Endothelial cell of umbilical vein (primary cell): Measurements from ENCODE around the gene SEMA3G. TPM values are rescaled to one million over a fixed set of nuclear protein-coding genes. Genes with fewer than 3 reads are reported as not detected.

Source experiments
- BruUV-seq: library from RNA; stranded (reverse); fragments of 400-500 nt; replicated peaks from 2 replicates; lab custom pipeline; 2021; lab: Mats Ljungman, UMichigan
- CTCF ChIA-PET: fragments of 300-600, 350-600 bp; sonication (Branson Sonifier 250); formaldehyde crosslinking; loops from one replicate; lab custom pipeline; 2021; ENCODE audit warnings: antibody characterized with exemption, inconsistent platforms; lab: Charles Lee
- POLR2A ChIA-PET: fragments of 300-600, 350-600 bp; sonication (Branson Sonifier 250); formaldehyde crosslinking; loops from one replicate; lab custom pipeline; 2021; ENCODE audit warnings: antibody characterized with exemption, inconsistent platforms; lab: Charles Lee
- DNase-seq: peaks from one replicate; pipeline ENCODE4 v3.0.0-alpha.2; 2011; ENCODE audit warnings: low read depth, low spot score
- FAIRE-seq: peaks from 2 replicates; lab custom pipeline; 2011; peaks lifted over from hg19 to GRCh38; lab: Jason Lieb, UNC
- H2AFZ ChIP-seq: 2 replicates; pipeline ENCODE4 v1.6.0; 2012; ENCODE audit warnings: low read depth, low read length, control low read depth, inconsistent platforms
- H3K27ac ChIP-seq: 2 replicates; pipeline ENCODE4 v1.5.1; 2011; ENCODE audit warnings: low read depth, mild to moderate bottlenecking, control low read depth, low read length, moderate library complexity; ENCODE audit not compliant: insufficient read depth
- H3K27me3 ChIP-seq, 2 experiments: 2 replicates each; pipeline versions ENCODE4 v1.6.0 to v1.6.1; 2011; ENCODE audit warnings: low read length in 2 of 2, mixed read lengths in 1 of 2; ENCODE audit not compliant: control insufficient read depth in 2 of 2, insufficient read depth in 2 of 2
- H3K36me3 ChIP-seq, 2 experiments: 2 replicates in 1 of 2; 3 replicates in 1 of 2; pipeline ENCODE4 v1.5.1; 2011; ENCODE audit warnings: low read length in 2 of 2, mild to moderate bottlenecking in 1 of 2, moderate library complexity in 1 of 2; ENCODE audit not compliant: control insufficient read depth in 2 of 2, insufficient read depth in 2 of 2; ENCODE audit errors: extremely low read depth in 1 of 2
- H3K4me1 ChIP-seq: 3 replicates; pipeline ENCODE4 v1.5.1; 2011; ENCODE audit warnings: mild to moderate bottlenecking, low read length; ENCODE audit not compliant: control insufficient read depth, insufficient read depth; ENCODE audit errors: extremely low read depth
- H3K4me2 ChIP-seq: 2 replicates; pipeline ENCODE4 v1.6.1; 2011; ENCODE audit warnings: low read length, control low read depth, mixed read lengths; ENCODE audit not compliant: insufficient read depth
- H3K4me3 ChIP-seq, 3 experiments: fragments of 200-600 bp in 1 of 3; sonication (generic), shearing (Covaris generic) in 1 of 3; replicated peaks in 1 of 3; 2 replicates each; pipeline ENCODE4 v1.5.1; 2011 to 2016; ENCODE audit warnings: control low read depth in 3 of 3, low read length in 3 of 3, mild to moderate bottlenecking in 2 of 3, inconsistent platforms in 1 of 3, low read depth in 1 of 3, moderate library complexity in 1 of 3; ENCODE audit not compliant: insufficient read depth in 1 of 3
- H3K79me2 ChIP-seq: 2 replicates; pipeline ENCODE4 v1.6.0; 2012; ENCODE audit warnings: low read length, inconsistent platforms; ENCODE audit not compliant: control insufficient read depth, insufficient read depth
- H3K9ac ChIP-seq: replicated peaks from 2 replicates; pipeline ENCODE3; 2011; ENCODE audit warnings: low read length, control low read depth; ENCODE audit not compliant: insufficient read depth; ENCODE audit errors: extremely low read depth
- H3K9me1 ChIP-seq: replicated peaks from 3 replicates; pipeline ENCODE4 v1.6.0; 2011; ENCODE audit warnings: mild to moderate bottlenecking, low read length; ENCODE audit not compliant: control insufficient read depth, insufficient read depth; ENCODE audit errors: extremely low read depth
- H3K9me3 ChIP-seq: replicated peaks from 2 replicates; pipeline ENCODE4 v1.5.1; 2012; ENCODE audit warnings: low read length, inconsistent platforms; ENCODE audit not compliant: control insufficient read depth, insufficient read depth
- H4K20me1 ChIP-seq: replicated peaks from 2 replicates; pipeline ENCODE3; 2011; ENCODE audit warnings: mild to moderate bottlenecking, low read length; ENCODE audit not compliant: control insufficient read depth, insufficient read depth; ENCODE audit errors: extremely low read depth
- EZH2 ChIP-seq: IDR thresholded peaks from 2 replicates; pipeline ENCODE4 v1.6.1; 2012; ENCODE audit warnings: borderline replicate concordance, low read depth, mild to moderate bottlenecking, moderate library complexity, low read length, inconsistent platforms; ENCODE audit not compliant: severe bottlenecking
- FOS ChIP-seq: IDR thresholded peaks from 2 replicates; pipeline ENCODE4 v1.6.1; 2011; ENCODE audit warnings: mild to moderate bottlenecking, low read length, moderate library complexity, borderline replicate concordance; ENCODE audit not compliant: insufficient read depth
- GATA2 ChIP-seq: IDR thresholded peaks from 2 replicates; pipeline ENCODE4 v1.7.0; 2011; ENCODE audit warnings: low read depth, mild to moderate bottlenecking, moderate library complexity, mixed read lengths, low read length; ENCODE audit not compliant: insufficient read length, insufficient read depth
- JUN ChIP-seq: IDR thresholded peaks from 2 replicates; pipeline ENCODE4 v1.6.1; 2011; ENCODE audit warnings: borderline replicate concordance, low read depth; ENCODE audit not compliant: insufficient read length, insufficient read depth
- MYC ChIP-seq: IDR thresholded peaks from one replicate; pipeline ENCODE4 v1.6.1; 2011; ENCODE audit warnings: mild to moderate bottlenecking, low read depth, low read length
- POLR2A ChIP-seq: IDR thresholded peaks from 2 replicates; pipeline ENCODE4 v1.6.1; 2012; ENCODE audit warnings: low read depth, mild to moderate bottlenecking, control low read depth, low read length
- POLR2AphosphoS5 ChIP-seq: IDR thresholded peaks from 2 replicates; pipeline ENCODE4 v1.6.1; 2012; ENCODE audit warnings: low read depth, mild to moderate bottlenecking, control low read depth, low read length, moderate library complexity; ENCODE audit not compliant: insufficient read depth
- dilution Hi-C: fragments of 300-500 bp; cut with MboI; formaldehyde crosslinking; loops from one replicate; pipeline ENCODE4 v1.15.0; 2019; ENCODE audit warnings: low sequenced_read_pairs; ENCODE audit not compliant: extremely low pct_ligation_motif_present
- intact Hi-C: fragments of 100-400 bp; cut with micrococcal nuclease; formaldehyde crosslinking; loops from one replicate; pipeline ENCODE4 v1.10.0; 2022
- polyA plus RNA-seq, 4 experiments: library from polyadenylated mRNA; depleted of rRNA in 3 of 4; stranded (reverse) in 3 of 4; unstranded in 1 of 4; fragments of >200 nt; gene quantifications; 2 replicates each; pipeline versions ENCODE4 v1.2.1 to v1.2.3, GENCODE V29; 2011 to 2012; ENCODE audit warnings: missing spikeins in 1 of 4
- total RNA-seq: library from RNA; stranded (reverse); gene quantifications from 2 replicates; pipeline ENCODE4 v1.2.3, GENCODE V29; 2021
- TF ChIP-seq, protein P1 (sequence below), 2 donors: IDR thresholded peaks; 1 replicate in 1 of 2; 2 replicates in 1 of 2; pipeline ENCODE4 v1.5.1; 2011; ENCODE audit warnings: low read length in 2 of 2, mild to moderate bottlenecking in 2 of 2, moderate library complexity in 2 of 2, control low read depth in 1 of 2, inconsistent platforms in 1 of 2, low read depth in 1 of 2; ENCODE audit not compliant: insufficient read depth in 1 of 2; ENCODE audit errors: extremely low read depth in 1 of 2
- TF ChIP-seq, protein P2 (sequence below): IDR thresholded peaks from 2 replicates; pipeline ENCODE4 v1.6.1; 2011; ENCODE audit not compliant: insufficient read depth, insufficient read length

Gene SEMA3G
- total and polyA plus RNA-seq, 2 donors (not counting 3 experiments of a cell fraction or from before 2014, with no cell fraction given), result 22.6 to 27.9 TPM

DNA sequence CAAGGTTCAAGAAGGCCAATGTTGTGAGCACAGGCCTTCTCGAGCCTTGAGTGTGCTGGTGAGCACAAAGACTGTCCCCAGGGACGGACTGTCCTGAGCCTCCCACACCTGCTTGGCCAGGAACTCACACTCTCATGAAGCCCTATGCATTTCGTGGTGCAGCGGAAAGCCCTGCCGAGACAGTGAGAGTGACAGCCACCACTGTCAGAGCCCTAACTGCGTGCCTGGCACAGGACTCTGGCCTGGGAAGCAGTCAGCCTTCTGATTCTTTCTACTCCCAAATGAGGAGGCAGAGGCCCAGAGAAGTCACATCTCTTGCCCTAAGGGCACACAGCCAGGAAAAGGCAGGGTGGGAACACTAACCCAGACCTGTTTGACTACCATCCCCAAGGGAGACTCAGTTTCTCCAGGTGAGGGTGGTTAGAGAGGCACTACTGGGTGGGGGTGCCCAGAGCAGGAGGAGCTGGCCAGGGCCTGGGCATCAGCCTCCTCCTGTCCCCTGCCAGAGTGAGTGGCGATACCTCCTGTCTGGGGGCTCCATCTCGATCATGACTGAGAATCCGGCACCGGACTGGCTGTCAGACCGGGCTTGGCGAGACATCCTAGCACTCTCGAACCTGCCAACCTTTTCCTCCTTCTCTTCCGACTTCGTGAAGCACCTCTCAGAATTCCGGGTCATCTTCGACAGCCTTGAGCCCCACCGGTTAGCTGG is 50.8 kb downstream of the SEMA3G start:
- dilution Hi-C loops (no loop called here), intact Hi-C loops (no loop called here)
- Histone ChIP-seq H3K9me3 (no peaks in the 10 kb centered on the region), H3K9me1 (no peaks in the 10 kb centered on the region), H4K20me1 (no peaks in the 10 kb centered on the region), H3K4me1 (no peaks in the 10 kb centered on the region), H3K27ac (no peak overlapping the region), H3K4me2 (no peak overlapping the region), H3K36me3 (no peaks in the 10 kb centered on the region), H2AFZ (no peak overlapping the region), H3K9ac (no peak overlapping the region), H3K79me2 (no peaks in the 10 kb centered on the region), H3K4me3 (no peak overlapping the region), H3K27me3 (no peaks in the 10 kb centered on the region)
- FAIRE-seq (no peak), DNase-seq (no peak)
- no TSS peak for BruUV-seq
- POLR2A ChIA-PET, result no interaction called here
- TF ChIP-seq POLR2A, result no peak
- TF ChIP-seq, protein P1, sequence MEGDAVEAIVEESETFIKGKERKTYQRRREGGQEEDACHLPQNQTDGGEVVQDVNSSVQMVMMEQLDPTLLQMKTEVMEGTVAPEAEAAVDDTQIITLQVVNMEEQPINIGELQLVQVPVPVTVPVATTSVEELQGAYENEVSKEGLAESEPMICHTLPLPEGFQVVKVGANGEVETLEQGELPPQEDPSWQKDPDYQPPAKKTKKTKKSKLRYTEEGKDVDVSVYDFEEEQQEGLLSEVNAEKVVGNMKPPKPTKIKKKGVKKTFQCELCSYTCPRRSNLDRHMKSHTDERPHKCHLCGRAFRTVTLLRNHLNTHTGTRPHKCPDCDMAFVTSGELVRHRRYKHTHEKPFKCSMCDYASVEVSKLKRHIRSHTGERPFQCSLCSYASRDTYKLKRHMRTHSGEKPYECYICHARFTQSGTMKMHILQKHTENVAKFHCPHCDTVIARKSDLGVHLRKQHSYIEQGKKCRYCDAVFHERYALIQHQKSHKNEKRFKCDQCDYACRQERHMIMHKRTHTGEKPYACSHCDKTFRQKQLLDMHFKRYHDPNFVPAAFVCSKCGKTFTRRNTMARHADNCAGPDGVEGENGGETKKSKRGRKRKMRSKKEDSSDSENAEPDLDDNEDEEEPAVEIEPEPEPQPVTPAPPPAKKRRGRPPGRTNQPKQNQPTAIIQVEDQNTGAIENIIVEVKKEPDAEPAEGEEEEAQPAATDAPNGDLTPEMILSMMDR (IDR thresholded peaks at IDR 0.05; ENCODE audit: extremely low read depth in 1 of 2, insufficient read depth in 1 of 2, low read depth in 1 of 2, low read length in 2 of 2), result no peak
- no peak for TF ChIP-seq MYC
- no peak for TF ChIP-seq GATA2
- no peak for TF ChIP-seq FOS
- TF ChIP-seq EZH2, result no peak
- no peak for TF ChIP-seq JUN
- TF ChIP-seq, protein P2, sequence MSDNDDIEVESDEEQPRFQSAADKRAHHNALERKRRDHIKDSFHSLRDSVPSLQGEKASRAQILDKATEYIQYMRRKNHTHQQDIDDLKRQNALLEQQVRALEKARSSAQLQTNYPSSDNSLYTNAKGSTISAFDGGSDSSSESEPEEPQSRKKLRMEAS, result no peak
- TF ChIP-seq POLR2AphosphoS5, result no peak
- CTCF ChIA-PET, result interaction anchor here (1.5 kb wide), 1 partner anchor 9 kb away, joined by 3 read pairs; no protein-coding TSS in a partner anchor
